Glutamatergic neuron (in vitro differentiated cells): ENCODE measurements around the gene FAM227B. TPM values are rescaled to one million over a fixed set of nuclear protein-coding genes. Genes with fewer than 3 reads are reported as not detected.

Experiments used
- DNase-seq: peaks from one replicate; pipeline ENCODE4 v3.0.0; 2022
- H3K27ac Mint-ChIP-seq: one replicate; pipeline ENCODE4 v1.8.0; 2020; ENCODE audit warnings: mild to moderate bottlenecking, mixed read lengths, inconsistent platforms; ENCODE audit not compliant: unreplicated experiment
- H3K27me3 Mint-ChIP-seq: one replicate; pipeline ENCODE4 v1.8.0; 2020; ENCODE audit warnings: mild to moderate bottlenecking, moderate library complexity, mixed read lengths, inconsistent platforms; ENCODE audit not compliant: unreplicated experiment
- H3K36me3 Mint-ChIP-seq: one replicate; pipeline ENCODE4 v1.8.0; 2020; ENCODE audit warnings: mild to moderate bottlenecking, mixed read lengths, inconsistent platforms; ENCODE audit not compliant: unreplicated experiment
- H3K4me1 Mint-ChIP-seq: one replicate; pipeline ENCODE4 v1.8.0; 2020; ENCODE audit warnings: mild to moderate bottlenecking, low read depth, mixed read lengths, inconsistent platforms; ENCODE audit not compliant: unreplicated experiment
- H3K4me3 Mint-ChIP-seq: one replicate; pipeline ENCODE4 v1.8.0; 2020; ENCODE audit warnings: mild to moderate bottlenecking, mixed read lengths, inconsistent platforms; ENCODE audit not compliant: unreplicated experiment
- H3K9me3 Mint-ChIP-seq: one replicate; pipeline ENCODE4 v1.8.0; 2020; ENCODE audit warnings: mild to moderate bottlenecking, moderate library complexity, mixed read lengths, inconsistent platforms; ENCODE audit not compliant: unreplicated experiment
- CTCF ChIP-seq: fragments of 200-600 bp; sonication (generic); IDR thresholded peaks from one replicate; pipeline ENCODE4 v1.5.0; 2021; ENCODE audit not compliant: partially characterized antibody, unreplicated experiment
- total RNA-seq: library from RNA; stranded (reverse); fragmentation: NEBNext Ultra II Directional; extraction: Animal tissue kit (Norgen Biotek cat#: 25700); gene quantifications from one replicate; pipeline ENCODE4 v1.2.1, GENCODE V29; 2021; ENCODE audit not compliant: unreplicated experiment

Gene FAM227B
- total RNA-seq, 1 donor from 2014 or later, result 3.2 TPM

GRCh38 chr15:49645277-49645676 lies 24.7 kb upstream of the FAM227B start:
- no peak for DNase-seq
- peaks cover 11% of the 10 kb centered on the region for H3K4me1 Mint-ChIP-seq
- TF ChIP-seq CTCF, result no peak
- no peak overlapping the region for H3K4me3 Mint-ChIP-seq
- no peaks in the 10 kb centered on the region for H3K9me3 Mint-ChIP-seq
- no peak overlapping the region for H3K27ac Mint-ChIP-seq
- no peaks in the 10 kb centered on the region for H3K36me3 Mint-ChIP-seq
- H3K27me3 Mint-ChIP-seq, result no peaks in the 10 kb centered on the region

- TF ChIP-seq CTCF, result no peak
- no peaks in the 10 kb centered on the region for H3K27me3 Mint-ChIP-seq
- peaks cover 11% of the 10 kb centered on the region for H3K4me1 Mint-ChIP-seq
- no peaks in the 10 kb centered on the region for H3K36me3 Mint-ChIP-seq
- H3K27ac Mint-ChIP-seq, result no peak overlapping the region
- no peak overlapping the region for H3K4me3 Mint-ChIP-seq
- no peak for DNase-seq
- no peaks in the 10 kb centered on the region for H3K9me3 Mint-ChIP-seq
These were observed 23.8 kb upstream of the FAM227B start for GRCh38 chr15:49644364-49644794.

GRCh38 chr15:49637857-49638256 lies 17.2 kb upstream of the FAM227B start:
- H3K27ac Mint-ChIP-seq, result no peak overlapping the region
- H3K9me3 Mint-ChIP-seq, result no peaks in the 10 kb centered on the region
- H3K27me3 Mint-ChIP-seq, result no peaks in the 10 kb centered on the region
- no peaks in the 10 kb centered on the region for H3K36me3 Mint-ChIP-seq
- no peaks in the 10 kb centered on the region for H3K4me1 Mint-ChIP-seq
- no peak overlapping the region for H3K4me3 Mint-ChIP-seq
- no peak for DNase-seq
- no peak for TF ChIP-seq CTCF

GRCh38 chr15:49628379-49628778 lies 7.8 kb upstream of the FAM227B start:
- Mint-ChIP-seq H3K27ac (no peak overlapping the region), H3K4me3 (no peak overlapping the region), H3K36me3 (peaks cover 9% of the 10 kb centered on the region)

GRCh38 chr15:49627407-49627877 lies 6.8 kb upstream of the FAM227B start:
- peaks cover 3% of the 10 kb centered on the region for H3K9me3 Mint-ChIP-seq
- H3K36me3 Mint-ChIP-seq, result peaks cover 9% of the 10 kb centered on the region
- H3K27me3 Mint-ChIP-seq, result no peaks in the 10 kb centered on the region
- no peak for DNase-seq
- peaks cover 1% of the 10 kb centered on the region for H3K4me1 Mint-ChIP-seq
- H3K27ac Mint-ChIP-seq, result no peak overlapping the region
- H3K4me3 Mint-ChIP-seq, result no peak overlapping the region
- no peak for TF ChIP-seq CTCF

More at GRCh38 chr15:49628379-49628778, 7.8 kb upstream of the FAM227B start:
- TF ChIP-seq CTCF, result no peak
- peaks cover 3% of the 10 kb centered on the region for H3K9me3 Mint-ChIP-seq
- no peaks in the 10 kb centered on the region for H3K27me3 Mint-ChIP-seq
- DNase-seq, result no peak
- H3K4me1 Mint-ChIP-seq, result peaks cover 1% of the 10 kb centered on the region
